GM23338 (cell line): ENCODE results near the gene MRPS22. TPM values are rescaled to one million over a fixed set of nuclear protein-coding genes. Genes with fewer than 3 reads are reported as not detected.

Experiments used
- ATAC-seq: fragments of 200-7000 bp; cut with Tn5 transposase; 3 replicates; pipeline ENCODE4 v1.9.1; 2020
- DNase-seq: peaks from one replicate; pipeline ENCODE4 v3.0.0-alpha.2; 2015; ENCODE audit warnings: low spot score
- H2AFZ ChIP-seq: fragments of 200-600 bp; sonication (generic); 2 replicates; pipeline ENCODE4 v1.8.0; 2016; ENCODE audit warnings: antibody characterized with exemption, mild to moderate bottlenecking, moderate library complexity
- H3F3A ChIP-seq: fragments of 200-600 bp; sonication (generic); replicated peaks from 2 replicates; pipeline ENCODE4 v1.8.0; 2017; ENCODE audit warnings: antibody characterized with exemption, mixed run types, low read depth
- H3K27ac ChIP-seq: fragments of 200-600 bp; sonication (generic); 2 replicates; pipeline ENCODE4 v1.6.1; 2016; ENCODE audit warnings: low read depth
- H3K27me3 ChIP-seq: fragments of 200-600 bp; sonication (generic); 2 replicates; pipeline ENCODE4 v1.8.0; 2016; ENCODE audit warnings: mild to moderate bottlenecking, mixed run types, moderate library complexity; ENCODE audit not compliant: insufficient read depth
- H3K36me3 ChIP-seq: fragments of 200-600 bp; sonication (generic); 2 replicates; pipeline ENCODE4 v1.8.0; 2016; ENCODE audit warnings: mild to moderate bottlenecking; ENCODE audit not compliant: insufficient read depth
- H3K4me1 ChIP-seq: fragments of 200-600 bp; sonication (generic); 2 replicates; pipeline ENCODE4 v1.8.0; 2016; ENCODE audit warnings: mild to moderate bottlenecking, moderate library complexity; ENCODE audit not compliant: insufficient read depth
- H3K4me2 ChIP-seq: fragments of 200-600 bp; sonication (generic); 2 replicates; pipeline ENCODE4 v1.7.1; 2017; ENCODE audit warnings: mixed run types
- H3K4me3 ChIP-seq: fragments of 200-600 bp; sonication (generic); 2 replicates; pipeline ENCODE4 v1.6.1; 2016; ENCODE audit warnings: mixed run types
- H3K79me2 ChIP-seq: fragments of 200-600 bp; sonication (generic); replicated peaks from 2 replicates; pipeline ENCODE4 v1.8.0; 2017; ENCODE audit warnings: mild to moderate bottlenecking; ENCODE audit not compliant: insufficient read depth
- H3K9me2 ChIP-seq: fragments of 200-600 bp; sonication (generic); 2 replicates; pipeline ENCODE4 v1.8.0; 2017; ENCODE audit not compliant: insufficient read depth
- H4K20me1 ChIP-seq: fragments of 200-600 bp; sonication (generic); replicated peaks from 2 replicates; pipeline ENCODE4 v1.8.0; 2017; ENCODE audit warnings: mild to moderate bottlenecking; ENCODE audit not compliant: insufficient read depth
- H3K27ac Mint-ChIP-seq: 2 replicates; pipeline ENCODE4 v1.8.0; 2020; ENCODE audit warnings: inconsistent platforms, mild to moderate bottlenecking, moderate library complexity, mixed read lengths
- H3K27me3 Mint-ChIP-seq: 3 replicates; pipeline ENCODE4 v1.8.0; 2022; ENCODE audit warnings: low read depth, mild to moderate bottlenecking, moderate library complexity, mixed read lengths, inconsistent platforms; ENCODE audit not compliant: insufficient read depth, poor library complexity
- H3K36me3 Mint-ChIP-seq: 3 replicates; pipeline ENCODE4 v1.8.0; 2021; ENCODE audit warnings: low read depth, mild to moderate bottlenecking, inconsistent platforms, moderate library complexity, mixed read lengths
- H3K4me1 Mint-ChIP-seq: 3 replicates; pipeline ENCODE4 v1.8.0; 2020; ENCODE audit warnings: mild to moderate bottlenecking, inconsistent platforms, mixed read lengths
- H3K4me3 Mint-ChIP-seq: 3 replicates; pipeline ENCODE4 v1.8.0; 2021; ENCODE audit warnings: moderate library complexity, mild to moderate bottlenecking, inconsistent platforms, mixed read lengths
- H3K9me3 Mint-ChIP-seq: 3 replicates; pipeline ENCODE4 v1.8.0; 2020; ENCODE audit warnings: moderate library complexity, mild to moderate bottlenecking, inconsistent platforms, mixed read lengths
- CREB1 ChIP-seq: fragments of 250-450 bp; sonication (Bioruptor Pico); IDR thresholded peaks from 2 replicates; pipeline ENCODE4 v1.5.0; 2020; ENCODE audit warnings: low read depth, mild to moderate bottlenecking, moderate library complexity
- CTCF ChIP-seq, 2 experiments: fragments of 200-600 bp in 1 of 2; sonication (generic) in 1 of 2; conservative IDR thresholded peaks; 2 replicates each; pipeline versions ENCODE4 v1.5.1 to v1.6.1; 2016 to 2017; ENCODE audit warnings: antibody characterized with exemption in 2 of 2, low read depth in 2 of 2, mild to moderate bottlenecking in 2 of 2, moderate library complexity in 1 of 2
- ETS1 ChIP-seq: IDR thresholded peaks from 2 replicates; pipeline ENCODE4 v1.6.1; 2016; ENCODE audit warnings: antibody characterized with exemption
- EZH2phosphoT487 ChIP-seq: fragments of 200-600 bp; sonication (generic); IDR thresholded peaks from one replicate; pipeline ENCODE4 v1.8.1; 2018; ENCODE audit warnings: antibody characterized with exemption; ENCODE audit not compliant: unreplicated experiment
- JUNB ChIP-seq: IDR thresholded peaks from one replicate; pipeline ENCODE4 v1.6.1; 2016; ENCODE audit warnings: antibody characterized with exemption; ENCODE audit not compliant: unreplicated experiment
- NANOG ChIP-seq: IDR thresholded peaks from 2 replicates; pipeline ENCODE4 v1.6.1; 2016; ENCODE audit warnings: antibody characterized with exemption, borderline replicate concordance
- REST ChIP-seq: IDR thresholded peaks from one replicate; pipeline ENCODE4 v1.6.1; 2018; ENCODE audit warnings: antibody characterized with exemption; ENCODE audit not compliant: unreplicated experiment
- ZNF114 ChIP-seq: fragments of 250-450 bp; sonication (Bioruptor Pico); IDR thresholded peaks from 2 replicates; pipeline ENCODE4 v1.5.0; 2020; ENCODE audit warnings: mild to moderate bottlenecking, moderate library complexity
- ZNF331 ChIP-seq: fragments of 250-450 bp; sonication (Bioruptor Pico); IDR thresholded peaks from 2 replicates; pipeline ENCODE4 v1.5.0; 2020; ENCODE audit warnings: low read depth, mild to moderate bottlenecking, moderate library complexity
- polyA plus RNA-seq: library from polyadenylated mRNA; unstranded; fragments of >200 nt; fragmentation: Nextera tagmentation; extraction: Ambion mirVana; gene quantifications from 2 replicates; pipeline ENCODE4 v1.2.1, GENCODE V29; 2016
- total RNA-seq: library from RNA; depleted of rRNA; stranded (reverse); fragments of >200 nt; shearing (Covaris generic); gene quantifications from 2 replicates; pipeline ENCODE4 v1.2.3, GENCODE V29; 2014

The MRPS22 gene
- total and polyA plus RNA-seq, 2 experiments from 2014 or later = 58.4 to 65.6 TPM

- TF ChIP-seq ETS1 = no peak
- no peak for TF ChIP-seq JUNB
- no peak for TF ChIP-seq REST
- TF ChIP-seq CREB1 = no peak
Observed at GRCh38 chr3:139320551-139321309, 23.1 kb upstream of the MRPS22 start (continued).

- Mint-ChIP-seq H3K27me3 (peaks cover 8% of the 10 kb centered on the region), H3K36me3 (no peaks in the 10 kb centered on the region), H3K4me1 (peaks cover 7% of the 10 kb centered on the region), H3K4me3 (no peak overlapping the region), H3K9me3 (no peaks in the 10 kb centered on the region), H3K27ac (no peak overlapping the region)
- H3K4me2 ChIP-seq = no peak overlapping the region
- no peaks in the 10 kb centered on the region for H3K27me3 ChIP-seq
- H3K79me2 ChIP-seq = no peaks in the 10 kb centered on the region
- ATAC-seq (no peak), DNase-seq (no peak)
- peaks cover 7% of the 10 kb centered on the region; the same call in 1 of the 2 replicates for H3K4me1 ChIP-seq
- H3K36me3 ChIP-seq = no peaks in the 10 kb centered on the region
- TF ChIP-seq REST = no peak
- no peak for TF ChIP-seq NANOG
- no peak for TF ChIP-seq ETS1
- no peak for TF ChIP-seq ZNF114 (CRISPR knock-in tag)
- TF ChIP-seq EZH2phosphoT487 = no peak
- TF ChIP-seq CTCF (conservative IDR thresholded peaks at IDR 0.05; ENCODE audit: low read depth in 2 of 2) = no peak
- TF ChIP-seq ZNF331 = no peak
- no peaks in the 10 kb centered on the region for H3F3A ChIP-seq
- no peak overlapping the region for H3K27ac ChIP-seq
- no peak overlapping the region for H2AFZ ChIP-seq
- H3K4me3 ChIP-seq = no peak overlapping the region
- no peaks in the 10 kb centered on the region for H3K9me2 ChIP-seq
- H4K20me1 ChIP-seq = no peaks in the 10 kb centered on the region
Observed at GRCh38 chr3:139322346-139322745, 21.5 kb upstream of the MRPS22 start.
